SU-DHL-6 (cell line): ENCODE results near the gene CRYBG3.

Experiments used
- H2AFZ ChIP-seq: fragments of 200-600 bp; sonication (generic); 2 replicates; pipeline ENCODE4 v1.6.1; 2014; ENCODE audit warnings: low read depth, mild to moderate bottlenecking, moderate library complexity, mixed read lengths, antibody characterized with exemption, low read length; ENCODE audit not compliant: severe bottlenecking
- H3F3A ChIP-seq: fragments of 200-600 bp; shearing (Covaris generic); 2 replicates; pipeline ENCODE4 v1.6.0; 2016; ENCODE audit warnings: antibody characterized with exemption, mild to moderate bottlenecking; ENCODE audit not compliant: insufficient read depth
- H3K27ac ChIP-seq: fragments of 200-600 bp; sonication (generic); 2 replicates; pipeline ENCODE4 v1.5.1; 2016; ENCODE audit warnings: low read depth, mild to moderate bottlenecking, low read length, moderate library complexity, mixed read lengths
- H3K27me3 ChIP-seq: fragments of 200-600 bp; sonication (generic), shearing (Covaris generic); 2 replicates; pipeline ENCODE4 v1.6.0; 2014; ENCODE audit warnings: mild to moderate bottlenecking, low read length
- H3K36me3 ChIP-seq: fragments of 200-600 bp; sonication (generic); 2 replicates; pipeline ENCODE4 v1.6.1; 2014; ENCODE audit warnings: mild to moderate bottlenecking, low read length, mixed read lengths
- H3K4me2 ChIP-seq: fragments of 300-600, 200-600 bp; shearing (Covaris generic), sonication (generic); 2 replicates; pipeline ENCODE4 v1.6.0; 2014; ENCODE audit warnings: low read length, low read depth, mild to moderate bottlenecking; ENCODE audit not compliant: poor library complexity, severe bottlenecking
- H3K4me3 ChIP-seq: fragments of 200-600 bp; sonication (generic); 2 replicates; pipeline ENCODE4 v1.5.1; 2014; ENCODE audit warnings: antibody characterized with exemption, low read length, mild to moderate bottlenecking, mixed read lengths; ENCODE audit not compliant: insufficient read depth, poor library complexity, severe bottlenecking
- H3K79me2 ChIP-seq: fragments of 200-600 bp; sonication (generic); 2 replicates; pipeline ENCODE4 v1.6.1; 2014; ENCODE audit warnings: mild to moderate bottlenecking, low read length, moderate library complexity; ENCODE audit not compliant: insufficient read depth
- H3K9ac ChIP-seq: fragments of 200-600 bp; sonication (generic); 2 replicates; pipeline ENCODE4 v1.7.0; 2014; ENCODE audit warnings: mild to moderate bottlenecking, low read length
- H3K9me2 ChIP-seq: fragments of 200-600 bp; sonication (generic); replicated peaks from 2 replicates; pipeline ENCODE4 v1.6.1; 2014; ENCODE audit warnings: low read length; ENCODE audit not compliant: insufficient read depth
- H3K9me3 ChIP-seq: fragments of 200-600 bp; sonication (generic); 2 replicates; pipeline ENCODE4 v1.6.1; 2014; ENCODE audit warnings: low read length, mixed read lengths; ENCODE audit not compliant: insufficient read depth
- H4K20me1 ChIP-seq: fragments of 200-600 bp; sonication (generic); 2 replicates; pipeline ENCODE4 v1.6.1; 2014; ENCODE audit warnings: low read depth, mild to moderate bottlenecking, antibody characterized with exemption, low read length, moderate library complexity, mixed read lengths
- CTCF ChIP-seq: fragments of 200-600 bp; sonication (generic); IDR thresholded peaks from one replicate; pipeline ENCODE4 v1.5.1; 2017; ENCODE audit warnings: antibody characterized with exemption, mild to moderate bottlenecking, low read length, moderate library complexity; ENCODE audit not compliant: insufficient read depth, poor library complexity, severe bottlenecking
- EZH2phosphoT487 ChIP-seq: fragments of 200-600 bp; sonication (generic), shearing (Covaris generic); conservative IDR thresholded peaks from 2 replicates; pipeline ENCODE4 v1.6.1; 2018; ENCODE audit warnings: mild to moderate bottlenecking, antibody characterized with exemption, low read length, moderate library complexity, mixed read lengths

The CRYBG3 gene

GRCh38 chr3:97827741-97828471 lies 6.1 kb downstream of the CRYBG3 start:
- H3K4me2 ChIP-seq, result no peak overlapping the region
- no peaks in the 10 kb centered on the region for H4K20me1 ChIP-seq
- 0 out of 2 replicates have a peak, but pooled peaks cover 2% of the 10 kb centered on the region for H3F3A ChIP-seq
- no peaks in the 10 kb centered on the region for H3K9me3 ChIP-seq
- no peaks in the 10 kb centered on the region for H3K79me2 ChIP-seq
- no peak overlapping the region for H3K9ac ChIP-seq
- H2AFZ ChIP-seq, result no peak overlapping the region
- H3K27ac ChIP-seq, result no peak overlapping the region
- TF ChIP-seq EZH2phosphoT487 (no peak), CTCF (no peak)
- no peaks in the 10 kb centered on the region for H3K27me3 ChIP-seq
- no peaks in the 10 kb centered on the region for H3K36me3 ChIP-seq
- H3K4me3 ChIP-seq, result no peak overlapping the region
- no peaks in the 10 kb centered on the region for H3K9me2 ChIP-seq

GRCh38 chr3:97829198-97829597 lies 7.4 kb downstream of the CRYBG3 start:
- H3K9ac ChIP-seq, result no peak overlapping the region
- no peak overlapping the region for H3K27ac ChIP-seq
- H3F3A ChIP-seq, result no peaks in the 10 kb centered on the region
- no peaks in the 10 kb centered on the region for H3K9me3 ChIP-seq
- H3K27me3 ChIP-seq, result no peaks in the 10 kb centered on the region
- no peaks in the 10 kb centered on the region for H3K9me2 ChIP-seq
- no peaks in the 10 kb centered on the region for H3K79me2 ChIP-seq
- H3K4me2 ChIP-seq, result no peak overlapping the region
- TF ChIP-seq EZH2phosphoT487 (no peak), CTCF (no peak)
- H3K36me3 ChIP-seq, result no peaks in the 10 kb centered on the region
- H3K4me3 ChIP-seq, result no peak overlapping the region
- H2AFZ ChIP-seq, result no peak overlapping the region
- no peaks in the 10 kb centered on the region for H4K20me1 ChIP-seq

GRCh38 chr3:97830638-97831037 lies 8.8 kb downstream of the CRYBG3 start:
- no peaks in the 10 kb centered on the region for H3K9me3 ChIP-seq
- H3K9ac ChIP-seq, result no peak overlapping the region
- H3K4me2 ChIP-seq, result no peak overlapping the region
- no peak overlapping the region for H2AFZ ChIP-seq
- H3K36me3 ChIP-seq, result no peaks in the 10 kb centered on the region
- H3K27me3 ChIP-seq, result no peaks in the 10 kb centered on the region
- no peak overlapping the region for H3K27ac ChIP-seq
- no peaks in the 10 kb centered on the region for H4K20me1 ChIP-seq
- no peaks in the 10 kb centered on the region for H3F3A ChIP-seq
- H3K79me2 ChIP-seq, result no peaks in the 10 kb centered on the region
- H3K9me2 ChIP-seq, result no peaks in the 10 kb centered on the region
- no peak overlapping the region for H3K4me3 ChIP-seq
- TF ChIP-seq CTCF, result no peak
- TF ChIP-seq EZH2phosphoT487, result no peak
